ENCODE results near the gene JAZF1.

The JAZF1 gene

DNA sequence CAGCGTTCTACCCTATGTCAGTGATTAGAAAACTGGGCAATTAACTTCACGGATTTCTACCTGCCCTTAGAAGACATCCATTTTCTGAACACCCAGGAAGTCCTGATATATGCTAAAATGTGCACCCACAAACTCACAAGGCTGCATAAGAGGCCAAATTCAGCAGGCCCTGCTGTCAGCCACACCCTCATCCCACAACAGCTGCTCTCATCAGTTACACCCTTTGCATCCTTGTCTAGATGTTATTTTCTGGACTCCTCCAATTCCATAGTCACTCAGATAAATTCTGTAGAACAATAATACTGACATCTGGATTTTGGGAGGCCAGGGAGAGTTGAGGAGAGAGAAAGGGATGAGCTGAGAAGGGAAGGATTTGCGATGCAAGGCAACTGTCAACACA is 231.7 kb downstream of the JAZF1 start:
- Histone ChIP-seq H3K9me3 (ENCODE audit: insufficient read depth, low read length) (no peaks in the 10 kb centered on the region), H3K9ac (ENCODE audit: low read length) (no peak overlapping the region), H3K27ac (ENCODE audit: low read depth, low read length) (no peak overlapping the region), H3K79me2 (ENCODE audit: insufficient read depth, low read length) (no peaks in the 10 kb centered on the region), H4K20me1 (ENCODE audit: low read depth, low read length) (no peaks in the 10 kb centered on the region), H3F3A (ENCODE audit: insufficient read depth) (no peaks in the 10 kb centered on the region), H3K27me3 (ENCODE audit: low read length) (no peaks in the 10 kb centered on the region), H3K36me3 (ENCODE audit: low read length) (no peaks in the 10 kb centered on the region), H3K9me2 (replicated peaks; ENCODE audit: insufficient read depth, low read length) (no peaks in the 10 kb centered on the region), H3K4me3 (ENCODE audit: insufficient read depth, low read length, poor library complexity, severe bottlenecking) (no peak overlapping the region), H2AFZ (ENCODE audit: low read depth, low read length, severe bottlenecking) (no peak overlapping the region), H3K4me2 (ENCODE audit: low read depth, low read length, poor library complexity, severe bottlenecking) (no peak overlapping the region)
- TF ChIP-seq, protein P1, sequence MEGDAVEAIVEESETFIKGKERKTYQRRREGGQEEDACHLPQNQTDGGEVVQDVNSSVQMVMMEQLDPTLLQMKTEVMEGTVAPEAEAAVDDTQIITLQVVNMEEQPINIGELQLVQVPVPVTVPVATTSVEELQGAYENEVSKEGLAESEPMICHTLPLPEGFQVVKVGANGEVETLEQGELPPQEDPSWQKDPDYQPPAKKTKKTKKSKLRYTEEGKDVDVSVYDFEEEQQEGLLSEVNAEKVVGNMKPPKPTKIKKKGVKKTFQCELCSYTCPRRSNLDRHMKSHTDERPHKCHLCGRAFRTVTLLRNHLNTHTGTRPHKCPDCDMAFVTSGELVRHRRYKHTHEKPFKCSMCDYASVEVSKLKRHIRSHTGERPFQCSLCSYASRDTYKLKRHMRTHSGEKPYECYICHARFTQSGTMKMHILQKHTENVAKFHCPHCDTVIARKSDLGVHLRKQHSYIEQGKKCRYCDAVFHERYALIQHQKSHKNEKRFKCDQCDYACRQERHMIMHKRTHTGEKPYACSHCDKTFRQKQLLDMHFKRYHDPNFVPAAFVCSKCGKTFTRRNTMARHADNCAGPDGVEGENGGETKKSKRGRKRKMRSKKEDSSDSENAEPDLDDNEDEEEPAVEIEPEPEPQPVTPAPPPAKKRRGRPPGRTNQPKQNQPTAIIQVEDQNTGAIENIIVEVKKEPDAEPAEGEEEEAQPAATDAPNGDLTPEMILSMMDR (IDR thresholded peaks at IDR 0.05; ENCODE audit: insufficient read depth, low read length, poor library complexity, severe bottlenecking): no peak
- no peak for TF ChIP-seq EZH2phosphoT487 (conservative IDR thresholded peaks at IDR 0.05; ENCODE audit: low read length)

DNA sequence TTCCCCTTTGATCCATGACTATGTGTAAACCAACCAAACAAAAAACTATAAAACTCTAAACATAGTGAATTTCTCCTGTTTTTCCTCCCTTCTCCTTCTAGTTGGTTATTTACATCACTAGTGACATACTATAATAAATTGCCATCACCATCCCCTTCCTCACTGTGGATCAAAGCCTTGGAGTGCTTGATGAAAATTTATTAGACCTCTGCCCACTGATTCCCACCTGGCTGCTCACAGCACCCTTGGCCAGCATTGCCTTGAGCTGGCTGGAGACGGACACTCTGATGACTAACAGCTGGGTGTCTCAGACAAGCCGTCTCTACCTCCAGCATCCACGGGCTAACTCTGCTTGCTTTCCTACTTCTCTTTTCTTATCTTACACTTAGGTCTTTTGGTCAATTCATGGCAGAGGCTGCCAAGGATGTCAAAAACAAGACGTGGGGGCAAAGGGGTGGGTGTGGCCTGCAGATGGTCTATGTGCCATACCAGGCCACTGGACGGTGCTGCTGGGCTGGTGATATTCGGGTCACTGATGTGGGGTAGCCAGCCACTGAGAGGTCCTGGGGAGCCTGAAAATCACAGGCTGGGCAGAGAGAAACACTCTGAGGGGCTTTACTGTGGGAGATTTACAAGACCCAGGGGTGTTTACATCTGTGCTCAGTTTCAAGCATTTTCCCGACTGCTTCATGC is 232.9 kb downstream of the JAZF1 start:
- H3F3A ChIP-seq (ENCODE audit: insufficient read depth): no peaks in the 10 kb centered on the region
- H3K9ac ChIP-seq (ENCODE audit: low read length): no peak overlapping the region
- no peaks in the 10 kb centered on the region for H3K9me2 ChIP-seq (replicated peaks; ENCODE audit: insufficient read depth, low read length)
- TF ChIP-seq, protein P1 (IDR thresholded peaks at IDR 0.05; ENCODE audit: insufficient read depth, low read length, poor library complexity, severe bottlenecking): no peak
- no peak for TF ChIP-seq EZH2phosphoT487 (conservative IDR thresholded peaks at IDR 0.05; ENCODE audit: low read length)
- H3K27ac ChIP-seq (ENCODE audit: low read depth, low read length): no peak overlapping the region
- no peaks in the 10 kb centered on the region for H3K9me3 ChIP-seq (ENCODE audit: insufficient read depth, low read length)
- H2AFZ ChIP-seq (ENCODE audit: low read depth, low read length, severe bottlenecking): no peak overlapping the region
- no peak overlapping the region for H3K4me3 ChIP-seq (ENCODE audit: insufficient read depth, low read length, poor library complexity, severe bottlenecking)
- no peak overlapping the region for H3K4me2 ChIP-seq (ENCODE audit: low read depth, low read length, poor library complexity, severe bottlenecking)
- H3K36me3 ChIP-seq (ENCODE audit: low read length): no peaks in the 10 kb centered on the region
- H3K27me3 ChIP-seq (ENCODE audit: low read length): no peaks in the 10 kb centered on the region
- H3K79me2 ChIP-seq (ENCODE audit: insufficient read depth, low read length): no peaks in the 10 kb centered on the region
- no peaks in the 10 kb centered on the region for H4K20me1 ChIP-seq (ENCODE audit: low read depth, low read length)

DNA sequence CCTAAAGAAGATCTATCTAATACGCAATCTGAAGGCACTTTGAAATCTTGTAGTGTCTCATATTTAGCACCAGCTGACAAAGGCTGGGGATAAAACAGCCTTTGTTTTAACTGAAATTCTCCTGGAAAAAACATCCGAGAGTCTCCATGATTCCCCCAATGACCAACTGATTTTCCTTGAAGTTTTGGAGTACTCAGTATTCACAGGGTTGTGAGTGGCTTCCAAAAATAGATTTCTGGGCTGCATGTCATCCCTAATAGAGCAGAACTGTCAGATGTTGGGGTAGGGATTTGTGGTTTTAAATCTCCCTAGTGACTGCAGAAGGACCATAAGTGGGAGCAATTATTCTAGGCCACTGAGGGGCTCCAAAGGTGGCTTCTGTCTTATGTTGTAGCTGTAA is 234.2 kb downstream of the JAZF1 start:
- Histone ChIP-seq H3K9me2 (replicated peaks; ENCODE audit: insufficient read depth, low read length) (no peaks in the 10 kb centered on the region), H3K9me3 (ENCODE audit: insufficient read depth, low read length) (no peaks in the 10 kb centered on the region), H3K9ac (ENCODE audit: low read length) (no peak overlapping the region), H4K20me1 (ENCODE audit: low read depth, low read length) (no peaks in the 10 kb centered on the region), H3K27me3 (ENCODE audit: low read length) (no peaks in the 10 kb centered on the region), H3K4me3 (ENCODE audit: insufficient read depth, low read length, poor library complexity, severe bottlenecking) (no peak overlapping the region), H3K4me2 (ENCODE audit: low read depth, low read length, poor library complexity, severe bottlenecking) (no peak overlapping the region), H2AFZ (ENCODE audit: low read depth, low read length, severe bottlenecking) (no peak overlapping the region), H3F3A (ENCODE audit: insufficient read depth) (no peaks in the 10 kb centered on the region), H3K79me2 (ENCODE audit: insufficient read depth, low read length) (no peaks in the 10 kb centered on the region), H3K27ac (ENCODE audit: low read depth, low read length) (no peak overlapping the region), H3K36me3 (ENCODE audit: low read length) (no peaks in the 10 kb centered on the region)
- no peak for TF ChIP-seq EZH2phosphoT487 (conservative IDR thresholded peaks at IDR 0.05; ENCODE audit: low read length)
- TF ChIP-seq, protein P1 (IDR thresholded peaks at IDR 0.05; ENCODE audit: insufficient read depth, low read length, poor library complexity, severe bottlenecking): no peak

All from SU-DHL-6 (cell line).